HFFc6 (cell line): ENCODE results near the gene C11orf24. TPM values are rescaled to one million over a fixed set of nuclear protein-coding genes. Genes with fewer than 3 reads are reported as not detected.

Experiments used
- DNase-seq: peaks from one replicate; pipeline ENCODE4 v3.0.0-alpha.2; 2018
- H3K27ac Mint-ChIP-seq: 2 replicates; pipeline ENCODE4 v1.8.0; 2020; ENCODE audit warnings: mild to moderate bottlenecking, mixed read lengths
- H3K27me3 Mint-ChIP-seq: 2 replicates; pipeline ENCODE4 v1.8.0; 2021; ENCODE audit warnings: mild to moderate bottlenecking, moderate library complexity, mixed read lengths; ENCODE audit not compliant: insufficient read depth
- H3K36me3 Mint-ChIP-seq: 2 replicates; pipeline ENCODE4 v1.8.0; 2021; ENCODE audit warnings: low read depth, mixed read lengths
- H3K4me1 Mint-ChIP-seq: 2 replicates; pipeline ENCODE4 v1.8.0; 2020; ENCODE audit warnings: low read depth, mixed read lengths
- H3K4me3 Mint-ChIP-seq: 2 replicates; pipeline ENCODE4 v1.8.0; 2020; ENCODE audit warnings: mild to moderate bottlenecking, moderate library complexity, mixed read lengths
- H3K9me3 Mint-ChIP-seq: 2 replicates; pipeline ENCODE4 v1.8.0; 2020; ENCODE audit warnings: mild to moderate bottlenecking, mixed read lengths
- CTCF ChIP-seq: fragments of 200-600 bp; sonication (generic); IDR thresholded peaks from 2 replicates; pipeline ENCODE4 v1.5.0; 2021; ENCODE audit warnings: antibody characterized with exemption, mild to moderate bottlenecking
- total RNA-seq, 6 experiments: library from RNA; stranded (reverse); fragmentation: NEBNext Ultra II Directional; extraction: Animal tissue kit (Norgen Biotek cat#: 25700); gene quantifications; 2 replicates in 1 of 6; 3 replicates in 5 of 6; pipeline ENCODE4 v1.2.3, GENCODE V29; 2021

The C11orf24 gene
- total RNA-seq, 6 experiments from 2014 or later = 88.4 to 126 (median 101) TPM

- Mint-ChIP-seq H3K9me3 (no peaks in the 10 kb centered on the region), H3K27me3 (peaks cover 17% of the 10 kb centered on the region), H3K4me3 (no peak overlapping the region; the same call in 1 of the 2 replicates), H3K36me3 (no peaks in the 10 kb centered on the region), H3K27ac (no peak overlapping the region), H3K4me1 (peaks cover 17% of the 10 kb centered on the region)
- DNase-seq = no peak
- no peak for TF ChIP-seq CTCF
Observed at GRCh38 chr11:68216171-68216938, 55.4 kb downstream of the C11orf24 start.

GRCh38 chr11:68215524-68216170 is 56.1 kb downstream of the C11orf24 start:
- peaks cover 24% of the 10 kb centered on the region for H3K4me1 Mint-ChIP-seq
- no peak for TF ChIP-seq CTCF
- no peaks in the 10 kb centered on the region for H3K36me3 Mint-ChIP-seq
- H3K27ac Mint-ChIP-seq = no peak overlapping the region
- peaks cover 17% of the 10 kb centered on the region for H3K27me3 Mint-ChIP-seq
- H3K4me3 Mint-ChIP-seq = peak overlapping the region; percentile 56
- H3K9me3 Mint-ChIP-seq = no peaks in the 10 kb centered on the region
- no peak for DNase-seq

- TF ChIP-seq CTCF = no peak
- H3K36me3 Mint-ChIP-seq = no peaks in the 10 kb centered on the region
Observed at GRCh38 chr11:68215087-68215445, 56.7 kb downstream of the C11orf24 start.

GRCh38 chr11:68214173-68215086 is 57.3 kb downstream of the C11orf24 start:
- Mint-ChIP-seq H3K36me3 (no peaks in the 10 kb centered on the region), H3K4me1 (peaks cover 30% of the 10 kb centered on the region), H3K27ac (no peak overlapping the region), H3K4me3 (peak overlapping the region; percentile 75), H3K27me3 (peaks cover 9% of the 10 kb centered on the region), H3K9me3 (no peaks in the 10 kb centered on the region)
- DNase-seq = no peak
- TF ChIP-seq CTCF = no peak

More at GRCh38 chr11:68215087-68215445, 56.7 kb downstream of the C11orf24 start:
- Mint-ChIP-seq H3K4me1 (peaks cover 29% of the 10 kb centered on the region), H3K27ac (no peak overlapping the region), H3K4me3 (peak overlapping the region; percentile 56), H3K27me3 (peaks cover 15% of the 10 kb centered on the region), H3K9me3 (no peaks in the 10 kb centered on the region)
- no peak for DNase-seq

GRCh38 chr11:68213555-68214172 is 58.1 kb downstream of the C11orf24 start:
- Mint-ChIP-seq H3K9me3 (no peaks in the 10 kb centered on the region), H3K27me3 (peaks cover 7% of the 10 kb centered on the region), H3K4me1 (peaks cover 37% of the 10 kb centered on the region), H3K27ac (peak overlapping the region; percentile 36), H3K4me3 (peak overlapping the region; percentile 75), H3K36me3 (no peaks in the 10 kb centered on the region)
- peak; percentile 90 for DNase-seq
- peak; percentile 51 for TF ChIP-seq CTCF
